ENCODE measurements around the gene PLRG1. TPM values are rescaled to one million over a fixed set of nuclear protein-coding genes. Genes with fewer than 3 reads are reported as not detected.

The PLRG1 gene
- total and polyA plus RNA-seq, 2 donors (not counting 1 experiment from before 2014, with no cell fraction given): 72.5 to 101 TPM

- no peak overlapping the region for H3K4me2 ChIP-seq (ENCODE audit: extremely low read depth, insufficient read depth, low read length)
- no peak overlapping the region for H3K4me3 ChIP-seq (replicated peaks in 1 of 4; ENCODE audit: control extremely low read depth in 1 of 4, insufficient read depth in 1 of 4, low read depth in 3 of 4, low read length in 4 of 4)
- DNase-seq (ENCODE audit: low read depth in 2 of 2): no peak
- H3K27ac ChIP-seq (ENCODE audit: insufficient read depth, low read length): no peak overlapping the region
- H3K4me1 ChIP-seq (ENCODE audit: control insufficient read depth, extremely low read depth, insufficient read depth, low read length): no peaks in the 10 kb centered on the region
- H3K79me2 ChIP-seq (ENCODE audit: control insufficient read depth, insufficient read depth, low read length): no peaks in the 10 kb centered on the region
- TF ChIP-seq CTCF (conservative IDR thresholded peaks at IDR 0.05 in 1 of 2, IDR thresholded peaks at IDR 0.05 in 1 of 2; ENCODE audit: low read depth in 1 of 2, low read length in 2 of 2): no peak
- no peak for TF ChIP-seq EZH2 (IDR thresholded peaks at IDR 0.05; ENCODE audit: low read length, missing control alignments)
- no peaks in the 10 kb centered on the region for H3K9me3 ChIP-seq (ENCODE audit: control insufficient read depth, insufficient read depth, low read depth, low read length)
- no peak overlapping the region for H3K9ac ChIP-seq (ENCODE audit: insufficient read depth, low read length)
- H3K36me3 ChIP-seq (ENCODE audit: control insufficient read depth, insufficient read depth, low read length): no peaks in the 10 kb centered on the region
- H4K20me1 ChIP-seq (ENCODE audit: control insufficient read depth, extremely low read depth, insufficient read depth, low read length): no peaks in the 10 kb centered on the region
- H3K27me3 ChIP-seq (ENCODE audit: control insufficient read depth, insufficient read depth, low read length): no peaks in the 10 kb centered on the region
- no peak overlapping the region for H2AFZ ChIP-seq (ENCODE audit: low read length)
Observed at GRCh38 chr4:154588198-154588597, 38.0 kb upstream of the PLRG1 start.

- Histone ChIP-seq H3K9ac (ENCODE audit: insufficient read depth, low read length) (no peak overlapping the region), H3K27ac (ENCODE audit: insufficient read depth, low read length) (no peak overlapping the region), H3K4me2 (ENCODE audit: extremely low read depth, insufficient read depth, low read length) (no peak overlapping the region), H3K4me1 (ENCODE audit: control insufficient read depth, extremely low read depth, insufficient read depth, low read length) (no peaks in the 10 kb centered on the region), H3K9me3 (ENCODE audit: control insufficient read depth, insufficient read depth, low read depth, low read length) (no peaks in the 10 kb centered on the region), H4K20me1 (ENCODE audit: control insufficient read depth, extremely low read depth, insufficient read depth, low read length) (no peaks in the 10 kb centered on the region), H3K79me2 (ENCODE audit: control insufficient read depth, insufficient read depth, low read length) (no peaks in the 10 kb centered on the region), H3K36me3 (ENCODE audit: control insufficient read depth, insufficient read depth, low read length) (no peaks in the 10 kb centered on the region), H3K27me3 (ENCODE audit: control insufficient read depth, insufficient read depth, low read length) (no peaks in the 10 kb centered on the region), H3K4me3 (replicated peaks in 1 of 4; ENCODE audit: control extremely low read depth in 1 of 4, insufficient read depth in 1 of 4, low read depth in 3 of 4, low read length in 4 of 4) (no peak overlapping the region), H2AFZ (ENCODE audit: low read length) (no peak overlapping the region)
- TF ChIP-seq CTCF (conservative IDR thresholded peaks at IDR 0.05 in 1 of 2, IDR thresholded peaks at IDR 0.05 in 1 of 2; ENCODE audit: low read depth in 1 of 2, low read length in 2 of 2) (no peak), EZH2 (IDR thresholded peaks at IDR 0.05; ENCODE audit: low read length, missing control alignments) (no peak)
- no peak for DNase-seq (ENCODE audit: low read depth in 2 of 2)
Observed at GRCh38 chr4:154586296-154587033, 36.3 kb upstream of the PLRG1 start.

- no peaks in the 10 kb centered on the region for H3K9me3 ChIP-seq (ENCODE audit: control insufficient read depth, insufficient read depth, low read depth, low read length)
- H3K36me3 ChIP-seq (ENCODE audit: control insufficient read depth, insufficient read depth, low read length): no peaks in the 10 kb centered on the region
- no peaks in the 10 kb centered on the region for H3K27me3 ChIP-seq (ENCODE audit: control insufficient read depth, insufficient read depth, low read length)
- no peak overlapping the region for H3K9ac ChIP-seq (ENCODE audit: insufficient read depth, low read length)
- H3K79me2 ChIP-seq (ENCODE audit: control insufficient read depth, insufficient read depth, low read length): no peaks in the 10 kb centered on the region
- no peak overlapping the region for H3K4me3 ChIP-seq (replicated peaks in 1 of 4; ENCODE audit: control extremely low read depth in 1 of 4, insufficient read depth in 1 of 4, low read depth in 3 of 4, low read length in 4 of 4)
- no peak overlapping the region for H3K4me2 ChIP-seq (ENCODE audit: extremely low read depth, insufficient read depth, low read length)
- DNase-seq (ENCODE audit: low read depth in 2 of 2): no peak
- TF ChIP-seq EZH2 (IDR thresholded peaks at IDR 0.05; ENCODE audit: low read length, missing control alignments) (no peak), CTCF (conservative IDR thresholded peaks at IDR 0.05 in 1 of 2, IDR thresholded peaks at IDR 0.05 in 1 of 2; ENCODE audit: low read depth in 1 of 2, low read length in 2 of 2) (no peak)
- H2AFZ ChIP-seq (ENCODE audit: low read length): no peak overlapping the region
- no peak overlapping the region for H3K27ac ChIP-seq (ENCODE audit: insufficient read depth, low read length)
- H4K20me1 ChIP-seq (ENCODE audit: control insufficient read depth, extremely low read depth, insufficient read depth, low read length): no peaks in the 10 kb centered on the region
- no peaks in the 10 kb centered on the region for H3K4me1 ChIP-seq (ENCODE audit: control insufficient read depth, extremely low read depth, insufficient read depth, low read length)
Observed at GRCh38 chr4:154585369-154586018, 35.3 kb upstream of the PLRG1 start.

Data from fibroblast of lung (primary cell).